Cardiac muscle cell (in vitro differentiated cells and primary cell): ENCODE results near the gene NR2C1. TPM values are rescaled to one million over a fixed set of nuclear protein-coding genes. Genes with fewer than 3 reads are reported as not detected.
"Not testable (repeated sequence)": the region's sequence is repeated elsewhere in the genome, so short reads cannot be mapped to it uniquely, and the experiment has no call there.

ENCODE experiments used
- DNase-seq, 2 donors: peaks; one replicate each; pipeline versions ENCODE4 v3.0.0 to v3.0.0-alpha.2; 2010 to 2017; ENCODE audit warnings: low read depth in 1 of 2, low spot score in 1 of 2
- H3K27ac ChIP-seq: fragments of 200-600 bp; sonication (generic); 2 replicates; pipeline ENCODE4 v1.5.1; 2016
- H3K27me3 ChIP-seq: fragments of 200-600 bp; sonication (generic); 2 replicates; pipeline ENCODE4 v1.6.0; 2016; ENCODE audit warnings: control low read depth
- H3K36me3 ChIP-seq: fragments of 200-600 bp; sonication (generic); 2 replicates; pipeline ENCODE4 v1.5.1; 2016; ENCODE audit warnings: control low read depth
- H3K4me1 ChIP-seq: fragments of 200-600 bp; sonication (generic); 2 replicates; pipeline ENCODE4 v1.8.1; 2017; ENCODE audit warnings: low read depth, mild to moderate bottlenecking, mixed run types
- H3K4me3 ChIP-seq: fragments of 200-600 bp; sonication (generic); 2 replicates; pipeline ENCODE4 v1.5.1; 2016; ENCODE audit warnings: mild to moderate bottlenecking
- H3K9me3 ChIP-seq: fragments of 200-600 bp; sonication (generic); 2 replicates; pipeline ENCODE4 v1.5.1; 2017; ENCODE audit warnings: low read depth, mild to moderate bottlenecking, control low read depth
- polyA plus RNA-seq: library from polyadenylated mRNA; unstranded; fragments of >200 nt; fragmentation: Nextera tagmentation; extraction: Ambion mirVana; gene quantifications from 2 replicates; pipeline ENCODE4 v1.2.1, GENCODE V29; 2016
- total RNA-seq: library from RNA; depleted of rRNA; stranded (reverse); fragments of >200 nt; gene quantifications from 2 replicates; pipeline ENCODE4 v1.2.3, GENCODE V29; 2016
- TF ChIP-seq, protein P1 (sequence below): IDR thresholded peaks from 2 replicates; pipeline ENCODE4 v1.5.1; 2012; ENCODE audit warnings: low read depth, mild to moderate bottlenecking, low read length

The NR2C1 gene
- total and polyA plus RNA-seq, 2 experiments from 2014 or later = 38.1 to 113 TPM

DNA sequence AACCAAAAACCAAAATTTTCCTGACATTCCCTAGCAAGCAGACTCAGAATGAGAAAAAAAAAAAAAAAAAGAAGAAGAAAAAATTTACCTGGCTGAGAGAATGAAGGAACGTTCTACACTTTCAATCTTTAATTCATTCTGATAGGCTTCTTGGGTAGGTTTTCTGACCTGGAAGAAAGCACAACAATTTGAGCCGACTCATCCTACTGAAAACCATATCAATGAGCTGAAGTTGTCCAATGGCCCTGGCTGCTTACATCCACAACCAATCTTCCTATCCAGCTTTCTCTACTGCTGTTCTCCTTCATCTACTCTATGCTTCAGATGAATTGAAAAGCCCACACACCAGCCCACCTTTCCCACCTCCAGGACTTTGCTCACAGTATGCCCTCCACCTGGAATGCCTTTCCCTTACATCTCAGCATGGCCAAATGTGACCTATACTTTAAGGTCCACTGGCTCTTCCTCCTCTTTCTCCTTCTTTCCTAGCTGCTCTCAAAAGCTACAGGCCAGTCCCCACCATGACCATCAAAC is 31.6 kb upstream of the NR2C1 start:
- TF ChIP-seq, protein P1, sequence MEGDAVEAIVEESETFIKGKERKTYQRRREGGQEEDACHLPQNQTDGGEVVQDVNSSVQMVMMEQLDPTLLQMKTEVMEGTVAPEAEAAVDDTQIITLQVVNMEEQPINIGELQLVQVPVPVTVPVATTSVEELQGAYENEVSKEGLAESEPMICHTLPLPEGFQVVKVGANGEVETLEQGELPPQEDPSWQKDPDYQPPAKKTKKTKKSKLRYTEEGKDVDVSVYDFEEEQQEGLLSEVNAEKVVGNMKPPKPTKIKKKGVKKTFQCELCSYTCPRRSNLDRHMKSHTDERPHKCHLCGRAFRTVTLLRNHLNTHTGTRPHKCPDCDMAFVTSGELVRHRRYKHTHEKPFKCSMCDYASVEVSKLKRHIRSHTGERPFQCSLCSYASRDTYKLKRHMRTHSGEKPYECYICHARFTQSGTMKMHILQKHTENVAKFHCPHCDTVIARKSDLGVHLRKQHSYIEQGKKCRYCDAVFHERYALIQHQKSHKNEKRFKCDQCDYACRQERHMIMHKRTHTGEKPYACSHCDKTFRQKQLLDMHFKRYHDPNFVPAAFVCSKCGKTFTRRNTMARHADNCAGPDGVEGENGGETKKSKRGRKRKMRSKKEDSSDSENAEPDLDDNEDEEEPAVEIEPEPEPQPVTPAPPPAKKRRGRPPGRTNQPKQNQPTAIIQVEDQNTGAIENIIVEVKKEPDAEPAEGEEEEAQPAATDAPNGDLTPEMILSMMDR = no peak
- Histone ChIP-seq H3K4me1 (no peaks in the 10 kb centered on the region), H3K9me3 (no peaks in the 10 kb centered on the region), H3K36me3 (peaks cover 37% of the 10 kb centered on the region), H3K27ac (no peak overlapping the region), H3K4me3 (no peak overlapping the region), H3K27me3 (no peaks in the 10 kb centered on the region)
- no peak for DNase-seq

- Histone ChIP-seq H3K4me1 (no peaks in the 10 kb centered on the region), H3K27ac (no peak overlapping the region), H3K9me3 (no peaks in the 10 kb centered on the region), H3K4me3 (no peak overlapping the region), H3K36me3 (peaks cover 33% of the 10 kb centered on the region), H3K27me3 (no peaks in the 10 kb centered on the region)
- peak in 1 of 2 donors; percentile 31 for DNase-seq
- TF ChIP-seq, protein P1 = no peak
Measured at GRCh38 chr12:95102916-95103671, 29.7 kb upstream of the NR2C1 start.

DNA sequence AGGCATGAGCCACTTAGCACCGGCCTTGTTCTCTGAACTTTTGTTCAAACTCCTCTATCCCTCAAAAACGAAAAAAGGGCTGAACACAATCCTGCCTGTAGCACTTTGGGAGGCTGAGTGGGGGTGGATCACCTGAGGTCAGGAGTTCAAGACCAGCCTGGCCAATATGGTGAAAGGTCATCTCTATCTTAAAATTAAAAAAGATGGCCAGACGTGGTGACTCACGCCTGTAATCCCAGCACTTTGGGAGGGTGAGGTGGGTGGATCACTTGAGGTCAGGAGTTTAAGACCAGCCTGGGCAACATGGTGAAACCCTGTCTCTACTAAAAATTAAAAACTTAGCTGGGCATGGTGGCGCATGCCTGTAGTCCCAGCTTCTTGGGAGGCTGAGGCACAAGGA is 28.5 kb upstream of the NR2C1 start:
- peaks cover 22% of the 10 kb centered on the region for H3K36me3 ChIP-seq
- not testable (repeated sequence) for DNase-seq, H3K4me1 ChIP-seq, H3K27me3 ChIP-seq, H3K9me3 ChIP-seq, H3K4me3 ChIP-seq, H3K27ac ChIP-seq

DNA sequence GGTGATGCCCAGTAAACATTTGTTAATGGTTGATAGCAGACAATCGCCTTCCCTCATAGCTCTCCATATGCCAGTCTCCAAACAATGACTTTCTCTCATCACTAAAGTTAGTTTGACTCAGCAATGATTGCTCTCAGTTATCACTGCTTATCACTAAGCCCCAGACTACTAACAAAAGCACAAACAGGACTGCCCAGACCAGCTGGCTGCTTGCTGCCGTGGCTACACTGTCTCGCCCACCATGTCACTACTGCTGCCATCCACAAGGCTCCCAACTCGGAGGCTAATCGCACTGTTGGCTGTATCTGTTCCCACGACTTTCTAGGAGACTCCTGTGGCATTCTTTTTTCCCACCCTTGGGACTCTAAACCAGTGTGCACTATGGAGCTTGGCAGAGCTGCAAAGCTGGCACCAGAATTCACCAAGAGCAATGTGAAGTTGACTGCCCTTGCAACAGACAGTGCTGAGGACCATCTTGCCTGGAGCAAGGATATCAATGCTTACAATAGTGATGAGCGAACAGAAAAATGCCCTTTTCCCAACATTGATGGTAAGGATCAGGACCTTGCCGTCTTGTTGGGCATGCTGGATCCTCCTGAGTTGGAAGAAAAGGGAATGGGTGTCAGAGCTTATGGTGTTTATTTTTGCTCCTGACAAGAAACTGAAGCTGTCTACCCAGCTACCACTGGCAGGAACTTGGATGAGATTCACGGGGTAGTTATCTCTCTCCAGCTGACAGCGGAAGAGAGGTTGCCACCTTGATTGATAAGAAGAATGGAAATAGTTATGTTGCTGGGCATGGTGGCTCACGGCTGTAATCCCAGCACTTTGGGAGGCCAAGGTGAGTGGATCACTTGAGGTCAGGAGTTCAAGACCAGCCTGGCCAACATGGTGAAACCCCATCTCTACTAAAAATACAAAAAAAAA is 27.1 kb upstream of the NR2C1 start:
- Histone ChIP-seq H3K4me1 (no peaks in the 10 kb centered on the region), H3K9me3 (no peaks in the 10 kb centered on the region), H3K27me3 (no peaks in the 10 kb centered on the region), H3K4me3 (no peak overlapping the region), H3K36me3 (peaks cover 18% of the 10 kb centered on the region), H3K27ac (no peak overlapping the region)
- no peak for DNase-seq
- TF ChIP-seq, protein P1 = no peak

DNA sequence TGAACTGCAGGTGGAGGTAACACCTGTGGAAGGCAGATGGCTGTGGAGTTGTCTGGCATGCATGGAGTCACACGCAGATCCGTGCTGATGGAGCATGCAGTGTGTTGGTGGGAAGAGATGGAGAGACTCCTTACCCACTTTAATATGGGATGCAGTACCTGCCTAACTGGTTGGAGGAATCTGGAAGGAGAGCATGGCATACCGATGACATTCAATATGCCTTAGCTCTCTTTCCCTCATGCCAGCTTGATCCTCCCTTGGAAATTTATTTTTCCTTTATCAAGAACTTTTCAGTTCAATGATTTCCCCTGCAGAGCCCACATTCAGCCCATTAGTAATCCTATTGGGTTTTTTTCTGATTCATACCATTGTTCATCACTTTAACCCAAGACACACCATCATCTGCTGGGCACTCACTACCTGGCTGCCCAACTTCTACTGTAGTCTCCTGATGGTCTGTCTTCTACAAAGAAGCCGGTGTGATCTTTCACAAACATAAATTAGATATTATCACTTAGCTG is 25.9 kb upstream of the NR2C1 start:
- no peak overlapping the region for H3K27ac ChIP-seq
- TF ChIP-seq, protein P1 = no peak
- no peak for DNase-seq
- no peaks in the 10 kb centered on the region for H3K9me3 ChIP-seq
- H3K4me1 ChIP-seq = no peaks in the 10 kb centered on the region
- no peak overlapping the region for H3K4me3 ChIP-seq
- H3K36me3 ChIP-seq = peaks cover 14% of the 10 kb centered on the region
- H3K27me3 ChIP-seq = no peaks in the 10 kb centered on the region
